RWPE1 (cell line): ENCODE results near the gene SLCO4A1.

Source experiments
- CTCF ChIA-PET: fragments of 350-600 bp; sonication (Branson Sonifier 250); formaldehyde crosslinking; extraction: SDS; loops from one replicate; lab custom pipeline; 2021; lab: Yijun Ruan, JAX
- POLR2A ChIA-PET: fragments of 400-600 bp; formaldehyde crosslinking; extraction: SDS; loops from one replicate; lab custom pipeline; 2020; ENCODE audit warnings: antibody characterized with exemption; ENCODE audit not compliant: low non-redundant PET; lab: Yijun Ruan, JAX
- DNase-seq: peaks from one replicate; pipeline ENCODE4 v3.0.0; 2012; ENCODE audit warnings: low spot score
- H3K27ac ChIP-seq: fragments of 450-650 bp; 2 replicates; pipeline ENCODE4 v1.5.1; 2017
- TF ChIP-seq, protein P1 (sequence below): fragments of 450-650 bp; conservative IDR thresholded peaks from 2 replicates; pipeline ENCODE4 v1.5.1; 2017; ENCODE audit warnings: low read depth, mild to moderate bottlenecking

The SLCO4A1 gene

DNA sequence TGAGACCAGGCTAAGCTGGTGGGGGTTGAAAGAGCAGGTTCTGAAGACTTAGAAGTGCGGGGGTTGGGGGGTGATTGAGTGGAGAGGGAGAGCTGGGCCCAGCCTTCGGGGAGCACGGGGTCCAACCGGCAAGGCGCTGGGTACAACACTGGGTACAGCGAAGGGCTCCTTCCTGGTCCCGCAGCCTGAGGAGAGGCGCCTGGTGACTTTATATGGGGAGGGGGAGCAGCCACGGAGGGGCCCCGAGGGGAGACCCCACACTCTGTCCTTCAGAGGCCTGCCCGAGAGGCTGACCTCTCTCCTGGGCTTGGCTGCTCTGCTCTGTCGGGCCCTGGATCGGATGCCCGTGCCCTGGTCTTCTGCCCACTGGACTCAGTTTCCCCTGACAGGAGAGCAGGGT is 55.9 kb downstream of the SLCO4A1 start:
- ChIA-PET CTCF (interaction anchor here (0.9 to 1.8 kb wide), 5 partner anchors 12 to 311 kb away, joined by 3 to 5 read pairs (median 4); no protein-coding TSS in a partner anchor), POLR2A (interaction anchor here (0.7 kb wide), 2 partner anchors 48 to 88 kb away, joined by 3 to 6 read pairs; no protein-coding TSS in a partner anchor)
- no peak overlapping the region for H3K27ac ChIP-seq
- DNase-seq: no peak
- TF ChIP-seq, protein P1, sequence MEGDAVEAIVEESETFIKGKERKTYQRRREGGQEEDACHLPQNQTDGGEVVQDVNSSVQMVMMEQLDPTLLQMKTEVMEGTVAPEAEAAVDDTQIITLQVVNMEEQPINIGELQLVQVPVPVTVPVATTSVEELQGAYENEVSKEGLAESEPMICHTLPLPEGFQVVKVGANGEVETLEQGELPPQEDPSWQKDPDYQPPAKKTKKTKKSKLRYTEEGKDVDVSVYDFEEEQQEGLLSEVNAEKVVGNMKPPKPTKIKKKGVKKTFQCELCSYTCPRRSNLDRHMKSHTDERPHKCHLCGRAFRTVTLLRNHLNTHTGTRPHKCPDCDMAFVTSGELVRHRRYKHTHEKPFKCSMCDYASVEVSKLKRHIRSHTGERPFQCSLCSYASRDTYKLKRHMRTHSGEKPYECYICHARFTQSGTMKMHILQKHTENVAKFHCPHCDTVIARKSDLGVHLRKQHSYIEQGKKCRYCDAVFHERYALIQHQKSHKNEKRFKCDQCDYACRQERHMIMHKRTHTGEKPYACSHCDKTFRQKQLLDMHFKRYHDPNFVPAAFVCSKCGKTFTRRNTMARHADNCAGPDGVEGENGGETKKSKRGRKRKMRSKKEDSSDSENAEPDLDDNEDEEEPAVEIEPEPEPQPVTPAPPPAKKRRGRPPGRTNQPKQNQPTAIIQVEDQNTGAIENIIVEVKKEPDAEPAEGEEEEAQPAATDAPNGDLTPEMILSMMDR: no peak

DNA sequence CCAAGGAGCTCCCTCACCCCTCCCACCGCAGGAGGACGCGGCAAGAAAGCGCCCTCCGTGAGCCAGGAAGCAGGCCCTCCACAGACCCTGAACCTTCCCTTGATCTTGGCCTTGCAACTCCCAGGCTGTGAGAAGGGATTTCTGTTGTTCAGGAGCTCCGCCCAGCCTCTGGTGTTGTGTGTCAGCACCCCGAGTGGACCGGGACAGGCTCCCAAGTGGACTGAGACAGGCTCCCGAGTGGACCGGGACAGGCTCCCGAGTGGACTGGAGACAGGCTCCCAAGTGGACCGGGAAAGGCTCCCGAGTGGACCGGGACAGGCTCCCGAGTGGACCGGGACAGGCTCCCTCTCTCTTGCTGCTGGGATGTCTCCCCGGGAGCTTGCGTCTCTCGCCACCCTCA is 57.0 kb downstream of the SLCO4A1 start:
- CTCF ChIA-PET: interaction anchor here (0.6 to 1.1 kb wide), 5 partner anchors 10 to 220 kb away, joined by 3 to 6 read pairs (median 3); no protein-coding TSS in a partner anchor
- POLR2A ChIA-PET: interaction anchor here (0.5 kb wide), 1 partner anchor 653 kb away, joined by 3 read pairs; no protein-coding TSS in a partner anchor
- TF ChIP-seq, protein P1: no peak
- no peak for DNase-seq
- H3K27ac ChIP-seq: no peak overlapping the region

DNA sequence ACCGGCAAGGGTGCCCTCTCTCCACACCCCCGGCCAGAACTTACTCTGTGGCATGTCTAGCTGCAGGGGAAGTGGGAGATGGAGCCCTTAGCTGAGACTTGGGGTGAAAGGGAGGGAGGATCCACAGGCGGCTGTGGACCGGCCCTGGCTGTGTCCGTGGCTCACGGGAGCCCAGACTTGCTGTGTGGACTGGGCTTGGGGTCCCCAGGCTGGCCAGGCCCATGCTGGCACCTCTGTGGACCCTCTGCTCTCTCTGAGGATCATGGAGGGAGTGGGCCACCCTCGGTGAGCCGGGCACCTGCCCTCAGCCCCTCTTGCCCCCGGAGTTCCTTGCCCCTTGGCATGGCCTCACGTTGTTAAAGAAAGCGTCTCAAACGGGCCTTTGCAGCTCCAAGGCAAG is 57.4 kb downstream of the SLCO4A1 start:
- TF ChIP-seq, protein P1: no peak
- DNase-seq: no peak
- ChIA-PET POLR2A (interaction anchor here (0.5 kb wide), 1 partner anchor 653 kb away, joined by 3 read pairs; no protein-coding TSS in a partner anchor), CTCF (interaction anchor here (0.6 to 5.6 kb wide), 4 partner anchors 10 to 91 kb away, joined by 3 to 63 read pairs (median 4); no protein-coding TSS in a partner anchor)
- H3K27ac ChIP-seq: no peak overlapping the region

DNA sequence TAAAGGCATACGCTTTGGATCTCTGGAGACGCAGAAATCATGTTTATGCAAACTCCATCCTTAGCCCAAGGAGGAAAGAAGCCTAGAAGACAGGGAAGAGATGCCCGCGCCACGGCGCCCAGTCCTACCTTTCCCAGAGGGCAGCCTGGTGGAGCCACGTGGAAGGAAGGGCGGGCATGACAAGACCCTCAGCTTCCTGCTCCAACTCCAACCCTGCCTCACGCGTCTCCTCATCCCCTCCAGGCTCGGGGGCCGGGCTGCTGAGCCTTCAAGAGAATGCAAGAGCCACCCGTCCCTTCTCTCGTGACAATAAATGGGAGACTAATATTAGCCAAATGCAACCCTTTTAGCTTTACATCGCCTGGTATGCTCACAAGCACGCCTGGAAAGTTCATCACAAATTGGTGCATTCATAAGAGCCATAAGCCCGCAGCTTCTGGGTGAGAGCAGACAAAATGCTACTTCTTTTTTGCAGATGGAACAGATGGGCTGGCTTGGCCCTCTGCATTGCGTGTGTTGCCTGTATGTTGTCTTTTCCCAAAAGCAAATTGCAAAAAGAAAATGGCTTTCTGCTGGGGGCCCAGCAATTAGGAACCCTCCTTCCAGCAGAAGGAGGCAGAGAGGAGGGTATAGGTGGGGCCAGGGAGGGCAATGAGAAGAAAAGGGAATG is 58.1 kb downstream of the SLCO4A1 start:
- TF ChIP-seq, protein P1: no peak
- no peak overlapping the region for H3K27ac ChIP-seq
- DNase-seq: no peak
- POLR2A ChIA-PET: no interaction called here
- CTCF ChIA-PET: interaction anchor here (0.6 to 5.6 kb wide), 3 partner anchors 11 to 90 kb away, joined by 3 to 63 read pairs (median 4); no protein-coding TSS in a partner anchor

DNA sequence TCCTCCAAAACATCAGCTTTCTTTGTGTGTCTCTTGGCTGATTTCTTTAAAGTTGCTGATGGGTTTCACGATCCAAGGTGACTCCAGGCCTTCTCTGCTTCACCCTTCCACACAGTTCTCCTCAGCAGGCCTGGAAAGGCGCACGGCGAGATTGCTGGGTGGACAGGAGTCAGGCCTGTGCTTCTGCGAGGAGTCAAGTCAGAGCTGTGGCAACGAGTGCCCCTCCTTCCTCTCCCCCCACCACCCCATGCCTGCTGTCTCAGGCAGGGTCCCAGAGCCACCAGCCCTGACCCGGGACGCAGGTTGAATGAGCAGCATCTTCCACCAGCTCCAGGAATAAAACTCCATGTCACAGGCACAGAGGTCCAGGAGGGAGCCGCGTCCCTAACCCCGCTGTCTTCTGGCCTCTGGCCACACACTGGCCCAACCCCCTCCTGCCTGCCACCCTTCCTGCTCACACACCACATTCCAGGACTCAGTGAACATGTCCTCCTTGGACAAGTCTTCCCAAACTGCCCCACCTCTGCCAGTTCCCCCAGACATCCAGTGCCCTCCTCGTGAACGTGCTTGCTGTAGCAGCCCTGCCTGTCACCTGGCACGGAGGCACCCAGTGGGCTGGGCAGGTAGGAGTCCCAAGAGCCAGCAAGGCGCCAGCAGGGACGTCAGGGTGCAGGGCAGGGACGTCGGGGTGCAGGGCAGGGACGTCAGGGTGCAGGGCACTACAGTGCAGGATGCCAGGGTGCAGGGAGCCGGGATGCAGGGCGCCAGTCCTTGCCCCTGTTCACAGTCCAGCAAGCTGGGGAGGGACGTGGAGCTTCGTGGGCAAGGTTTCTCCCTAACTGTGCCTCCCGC is 59.1 kb downstream of the SLCO4A1 start:
- CTCF ChIA-PET: interaction anchor here (0.5 to 5.6 kb wide), 5 partner anchors 10 to 139 kb away, joined by 3 to 63 read pairs (median 5); no protein-coding TSS in a partner anchor
- TF ChIP-seq, protein P1: no peak
- POLR2A ChIA-PET: no interaction called here
- H3K27ac ChIP-seq: peak overlapping the region; percentile 2; the same call in 1 of the 2 replicates
- DNase-seq: no peak

DNA sequence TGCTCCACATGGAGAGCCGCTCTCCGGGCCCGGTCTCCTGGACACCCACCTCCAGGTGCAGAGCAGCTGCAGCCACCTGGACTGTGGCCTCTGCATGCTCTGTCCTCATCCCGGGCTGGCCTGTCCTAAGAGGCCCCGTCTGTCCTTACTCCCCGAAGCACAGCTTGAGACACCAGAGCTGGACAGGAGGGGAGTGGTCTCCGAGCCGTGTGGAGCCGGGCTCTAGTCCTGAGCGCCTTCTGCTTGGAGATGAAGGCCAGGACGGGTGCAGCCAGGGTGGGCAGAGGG is 59.7 kb downstream of the SLCO4A1 start:
- POLR2A ChIA-PET: no interaction called here
- CTCF ChIA-PET: interaction anchor here (0.6 to 5.6 kb wide), 7 partner anchors 8 to 430 kb away, joined by 3 to 63 read pairs (median 5); no protein-coding TSS in a partner anchor
- TF ChIP-seq, protein P1: no peak
- no peak for DNase-seq
- H3K27ac ChIP-seq: no peak overlapping the region
